ENCODE results near the gene MAP1S.

GRCh38 chr19:17767559-17767958, 48.3 kb downstream of the MAP1S start:
- TF ChIP-seq CTCF (conservative IDR thresholded peaks at IDR 0.05; ENCODE audit: low read depth, low read length) (no peak), CEBPB (IDR thresholded peaks at IDR 0.05; ENCODE audit: low read depth, low read length) (no peak)
